A549 (cell line): ENCODE results near the gene BAG3. TPM values are rescaled to one million over a fixed set of nuclear protein-coding genes. Genes with fewer than 3 reads are reported as not detected.

Source experiments
- ATAC-seq, 2 experiments: fragments of 200-7000 bp in 1 of 2; fragments of >200 bp in 1 of 2; cut with Nextera tagmentation in 1 of 2; cut with Tn5 transposase in 1 of 2; 3 replicates each; pipeline versions ENCODE4 v1.8.0 to v1.9.1; 2018 to 2020; ENCODE audit warnings: mild to moderate bottlenecking in 1 of 2, moderate library complexity in 1 of 2
- CTCF ChIA-PET: fragments of 300-600 bp; sonication (Branson Sonifier 250); formaldehyde crosslinking; extraction: SDS; loops from one replicate; lab custom pipeline; 2021; ENCODE audit warnings: antibody characterized with exemption, inconsistent platforms; lab: Yijun Ruan, JAX
- POLR2A ChIA-PET: fragments of 350-600 bp; formaldehyde crosslinking; extraction: SDS; loops from one replicate; lab custom pipeline; 2021; ENCODE audit warnings: antibody characterized with exemption, inconsistent platforms; lab: Yijun Ruan, JAX
- DNase-seq, 2 experiments: peaks; one replicate each; pipeline versions ENCODE4 v3.0.0 to v3.0.0-alpha.2; 2011 to 2016; ENCODE audit warnings: low read depth in 1 of 2, low spot score in 1 of 2
- FAIRE-seq: peaks from 2 replicates; lab custom pipeline; 2011; peaks lifted over from hg19 to GRCh38; lab: Jason Lieb, UNC
- H3K27ac ChIP-seq, 2 experiments: fragments of >200 bp; sonication (Bioruptor Twin); formaldehyde crosslinking; 3 replicates each; pipeline ENCODE4 v1.5.1; 2016 to 2017
- H3K4me1 ChIP-seq: fragments of >200 bp; sonication (Bioruptor Twin); formaldehyde crosslinking; 3 replicates; pipeline ENCODE4 v1.6.1; 2016
- H3K4me2 ChIP-seq: fragments of >200 bp; sonication (Bioruptor Twin); formaldehyde crosslinking; 3 replicates; pipeline ENCODE4 v1.6.1; 2016
- H3K4me3 ChIP-seq: fragments of >200 bp; sonication (Bioruptor Twin); formaldehyde crosslinking; 3 replicates; pipeline ENCODE4 v1.5.1; 2016
- H3K9me3 ChIP-seq: fragments of >200 bp; sonication (Bioruptor Twin); formaldehyde crosslinking; 3 replicates; pipeline ENCODE4 v1.6.1; 2016
- BHLHE40 ChIP-seq: IDR thresholded peaks from 2 replicates; pipeline ENCODE4 v1.6.1; 2012; ENCODE audit warnings: low read depth, low read length, inconsistent platforms
- CBX2 ChIP-seq: fragments of 200-600 bp; sonication (generic); IDR thresholded peaks from 2 replicates; pipeline ENCODE4 v1.6.1; 2016; ENCODE audit warnings: low read depth, mild to moderate bottlenecking, borderline replicate concordance
- CEBPB ChIP-seq, 2 experiments: fragments of >200 bp in 1 of 2; sonication (Bioruptor Twin) in 1 of 2; formaldehyde crosslinking in 1 of 2; IDR thresholded peaks; 2 replicates each; pipeline ENCODE4 v1.6.1; 2012 to 2016
- CHD2 ChIP-seq: fragments of 150-350 bp; IDR thresholded peaks from 2 replicates; pipeline ENCODE4 v1.6.1; 2014; ENCODE audit warnings: low read length; ENCODE audit not compliant: partially characterized antibody
- EHF ChIP-seq: fragments of 250-450 bp; sonication (Bioruptor Pico); IDR thresholded peaks from 2 replicates; pipeline ENCODE4 v1.5.0; 2020; ENCODE audit warnings: mild to moderate bottlenecking
- FOSB ChIP-seq: fragments of 250-450 bp; sonication (Bioruptor Pico); IDR thresholded peaks from 2 replicates; pipeline ENCODE4 v1.5.0; 2020; ENCODE audit warnings: mild to moderate bottlenecking, moderate library complexity
- FOSL2 ChIP-seq, 2 experiments: fragments of 450-650 bp in 1 of 2; fragments of >200 bp in 1 of 2; sonication (Bioruptor Twin) in 1 of 2; formaldehyde crosslinking; IDR thresholded peaks; 2 replicates each; pipeline versions ENCODE4 v1.5.0 to v1.6.1; 2016 to 2020; ENCODE audit warnings: mild to moderate bottlenecking in 1 of 2, moderate library complexity in 1 of 2
- FOXS1 ChIP-seq: fragments of 250-450 bp; sonication (Bioruptor Pico); IDR thresholded peaks from 2 replicates; pipeline ENCODE4 v1.5.0; 2020; ENCODE audit warnings: mild to moderate bottlenecking, moderate library complexity
- HOXB13 ChIP-seq: fragments of 250-450 bp; sonication (Bioruptor Pico); IDR thresholded peaks from 2 replicates; pipeline ENCODE4 v1.5.0; 2020; ENCODE audit warnings: low read depth, mild to moderate bottlenecking, moderate library complexity
- HOXB5 ChIP-seq: fragments of 250-450 bp; sonication (Bioruptor Pico); IDR thresholded peaks from 2 replicates; pipeline ENCODE4 v1.5.0; 2020; ENCODE audit warnings: mild to moderate bottlenecking, moderate library complexity
- MAFK ChIP-seq: fragments of 450-650 bp; IDR thresholded peaks from 2 replicates; pipeline ENCODE4 v1.6.1; 2014; ENCODE audit not compliant: partially characterized antibody
- MAZ ChIP-seq: fragments of 150-350 bp; IDR thresholded peaks from 2 replicates; pipeline ENCODE4 v1.6.1; 2014; ENCODE audit warnings: antibody characterized with exemption, low read depth, low read length, borderline replicate concordance
- MYC ChIP-seq: IDR thresholded peaks from 2 replicates; pipeline ENCODE4 v1.6.1; 2012; ENCODE audit warnings: mild to moderate bottlenecking, inconsistent platforms, low read length, improper control_type of control experiment, borderline replicate concordance
- NFE2L2 ChIP-seq: fragments of 150-350 bp; conservative IDR thresholded peaks from 2 replicates; pipeline ENCODE4 v1.6.1; 2014; ENCODE audit warnings: low read length
- NPAS2 ChIP-seq: fragments of 250-450 bp; sonication (Bioruptor Pico); IDR thresholded peaks from 2 replicates; pipeline ENCODE4 v1.8.0; 2022; ENCODE audit warnings: mild to moderate bottlenecking, moderate library complexity, borderline replicate concordance
- POLR2AphosphoS2 ChIP-seq: conservative IDR thresholded peaks from 2 replicates; pipeline ENCODE4 v1.6.1; 2012; ENCODE audit warnings: low read length, improper control_type of control experiment, inconsistent platforms
- RAD21 ChIP-seq, 2 experiments: fragments of >200 bp in 1 of 2; sonication (Bioruptor Twin) in 1 of 2; formaldehyde crosslinking in 1 of 2; IDR thresholded peaks in 1 of 2; conservative IDR thresholded peaks in 1 of 2; 2 replicates in 1 of 2; 3 replicates in 1 of 2; pipeline ENCODE4 v1.6.1; 2012 to 2018; ENCODE audit warnings: inconsistent platforms in 1 of 2
- RARB ChIP-seq: fragments of 250-450 bp; sonication (Bioruptor Pico); IDR thresholded peaks from 2 replicates; pipeline ENCODE4 v1.8.0; 2021; ENCODE audit warnings: mild to moderate bottlenecking, moderate library complexity
- SREBF2 ChIP-seq: fragments of 450-650 bp; IDR thresholded peaks from 2 replicates; pipeline ENCODE4 v1.6.1; 2014; ENCODE audit warnings: mild to moderate bottlenecking, moderate library complexity
- TP53 ChIP-seq: fragments of 250-450 bp; sonication (Bioruptor Pico); IDR thresholded peaks from 2 replicates; pipeline ENCODE4 v1.5.0; 2021; ENCODE audit warnings: mild to moderate bottlenecking, moderate library complexity
- ZFP36 ChIP-seq: fragments of 450-650 bp; IDR thresholded peaks from 2 replicates; pipeline ENCODE4 v1.6.1; 2014; ENCODE audit warnings: borderline replicate concordance; ENCODE audit not compliant: partially characterized antibody
- ZNF302 ChIP-seq: fragments of 250-450 bp; sonication (Bioruptor Pico); IDR thresholded peaks from 2 replicates; pipeline ENCODE4 v1.9.0; 2021; ENCODE audit warnings: inconsistent platforms, mild to moderate bottlenecking, moderate library complexity
- WGBS: methylation state at CpG from one replicate; pipeline ENCODE4 v1.1.6; 2017; ENCODE audit errors: missing lambda C conversion rate; 5-methylcytosine and 5-hydroxymethylcytosine counted together
- polyA plus RNA-seq, 4 experiments: library from polyadenylated mRNA; depleted of rRNA in 3 of 4; stranded (reverse); fragments of >200 nt; fragmentation: RNase III in 1 of 4; extraction: RNeasy Plus Mini Kit Qiagen cat#74134 plus additional on column Dnase treatment in 1 of 4; gene quantifications; 2 replicates in 3 of 4; 3 replicates in 1 of 4; pipeline ENCODE4 v1.2.3, GENCODE V29; 2011 to 2017
- TF ChIP-seq, protein P1 (sequence below): fragments of 250-450 bp; sonication (Bioruptor Pico); IDR thresholded peaks from 2 replicates; pipeline ENCODE4 v1.5.0; 2020; ENCODE audit warnings: low read depth, mild to moderate bottlenecking, moderate library complexity
- TF ChIP-seq, protein P2 (sequence below): fragments of >200 bp; sonication (Bioruptor Twin); formaldehyde crosslinking; IDR thresholded peaks from 2 replicates; pipeline ENCODE4 v1.6.1; 2016
- TF ChIP-seq, protein P3 (sequence below): IDR thresholded peaks from 2 replicates; pipeline ENCODE4 v1.6.1; 2012
- TF ChIP-seq, protein P4 (sequence below): fragments of 200-600 bp; sonication (generic); IDR thresholded peaks from 2 replicates; pipeline ENCODE4 v1.6.1; 2016; ENCODE audit warnings: antibody characterized with exemption, mild to moderate bottlenecking, moderate library complexity

BAG3 gene
- polyA plus RNA-seq, 2 of the 4 experiments (the other 2 are of a cell fraction): 10.7 to 58.4 TPM

DNA sequence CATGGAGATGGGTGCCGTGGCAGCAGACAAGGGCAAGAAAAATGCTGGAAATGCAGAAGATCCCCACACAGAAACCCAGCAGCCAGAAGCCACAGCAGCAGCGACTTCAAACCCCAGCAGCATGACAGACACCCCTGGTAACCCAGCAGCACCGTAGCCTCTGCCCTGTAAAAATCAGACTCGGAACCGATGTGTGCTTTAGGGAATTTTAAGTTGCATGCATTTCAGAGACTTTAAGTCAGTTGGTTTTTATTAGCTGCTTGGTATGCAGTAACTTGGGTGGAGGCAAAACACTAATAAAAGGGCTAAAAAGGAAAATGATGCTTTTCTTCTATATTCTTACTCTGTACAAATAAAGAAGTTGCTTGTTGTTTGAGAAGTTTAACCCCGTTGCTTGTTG is 25.9 kb downstream of the BAG3 start (continued):
- TF ChIP-seq, protein P1, sequence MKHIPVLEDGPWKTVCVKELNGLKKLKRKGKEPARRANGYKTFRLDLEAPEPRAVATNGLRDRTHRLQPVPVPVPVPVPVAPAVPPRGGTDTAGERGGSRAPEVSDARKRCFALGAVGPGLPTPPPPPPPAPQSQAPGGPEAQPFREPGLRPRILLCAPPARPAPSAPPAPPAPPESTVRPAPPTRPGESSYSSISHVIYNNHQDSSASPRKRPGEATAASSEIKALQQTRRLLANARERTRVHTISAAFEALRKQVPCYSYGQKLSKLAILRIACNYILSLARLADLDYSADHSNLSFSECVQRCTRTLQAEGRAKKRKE (CRISPR knock-in tag): no peak

DNA sequence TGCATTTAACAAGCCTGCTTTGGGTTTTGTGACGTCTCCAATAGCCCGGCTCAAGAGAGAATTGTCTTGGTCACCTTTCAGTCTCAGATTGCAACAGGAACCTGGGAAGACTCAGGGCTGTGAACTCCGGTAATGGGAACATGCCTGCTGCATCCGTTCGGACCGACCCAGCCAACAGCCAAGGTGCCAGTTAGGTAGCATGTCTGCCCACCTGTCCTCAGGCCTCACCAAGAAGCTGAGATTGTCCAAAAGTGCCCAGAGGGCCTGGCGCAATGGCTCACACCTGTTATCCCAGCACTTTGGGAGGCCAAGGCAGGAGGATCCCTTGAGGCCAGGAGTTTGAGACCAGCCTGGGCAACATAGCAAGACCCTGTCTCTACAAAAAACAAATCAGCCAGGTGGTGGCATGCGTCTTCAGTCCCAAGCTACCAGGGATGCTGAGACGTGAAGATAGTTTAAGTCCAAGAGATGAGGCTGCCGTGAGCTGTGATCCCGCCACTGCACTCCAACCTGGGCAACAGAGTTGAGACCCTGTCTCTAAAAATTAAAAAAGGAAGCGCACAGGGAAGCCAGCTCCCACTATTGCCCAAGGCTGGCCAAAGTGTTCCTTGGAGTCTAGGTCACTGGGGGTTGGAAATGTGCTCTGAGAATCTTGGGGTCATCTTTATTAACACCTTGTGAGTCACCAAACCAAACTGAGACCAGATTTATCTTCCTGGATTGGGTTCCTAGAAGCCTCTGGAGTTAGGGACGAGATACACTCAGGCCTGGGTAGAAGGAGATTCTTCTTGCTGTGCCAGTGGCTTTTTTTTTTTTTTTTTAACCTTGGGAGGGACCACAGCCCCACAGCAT is 26.9 kb downstream of the BAG3 start:
- no peak for TF ChIP-seq HOXB5
- no peak for TF ChIP-seq MYC
- no peak for TF ChIP-seq RAD21 (conservative IDR thresholded peaks at IDR 0.05 in 1 of 2, IDR thresholded peaks at IDR 0.05 in 1 of 2)
- no peak for TF ChIP-seq TP53 (CRISPR knock-in tag)
- no peak for TF ChIP-seq HOXB13 (CRISPR knock-in tag)
- no peak for TF ChIP-seq NFE2L2
- TF ChIP-seq ZNF302 (CRISPR knock-in tag): no peak
- no peak for TF ChIP-seq MAZ
- no peak for TF ChIP-seq POLR2AphosphoS2
- TF ChIP-seq BHLHE40: no peak
- no peak for TF ChIP-seq FOXS1 (CRISPR knock-in tag)
- Histone ChIP-seq H3K4me2 (peak overlapping the region; percentile 82), H3K9me3 (no peaks in the 10 kb centered on the region), H3K4me1 (peaks cover 74% of the 10 kb centered on the region), H3K27ac (peak overlapping the region; percentile 88 to 93), H3K4me3 (no peak overlapping the region)
- FAIRE-seq (no peak), ATAC-seq (no peak), DNase-seq (no peak)
- CTCF ChIA-PET: interaction anchor here (1.2 to 3.2 kb wide), 5 partner anchors 9 to 181 kb away, joined by 3 to 21 read pairs (median 7); no protein-coding TSS in a partner anchor
- POLR2A ChIA-PET: no interaction called here
- WGBS: 88% methylated on average over 13 of the region's 13 CpGs

DNA sequence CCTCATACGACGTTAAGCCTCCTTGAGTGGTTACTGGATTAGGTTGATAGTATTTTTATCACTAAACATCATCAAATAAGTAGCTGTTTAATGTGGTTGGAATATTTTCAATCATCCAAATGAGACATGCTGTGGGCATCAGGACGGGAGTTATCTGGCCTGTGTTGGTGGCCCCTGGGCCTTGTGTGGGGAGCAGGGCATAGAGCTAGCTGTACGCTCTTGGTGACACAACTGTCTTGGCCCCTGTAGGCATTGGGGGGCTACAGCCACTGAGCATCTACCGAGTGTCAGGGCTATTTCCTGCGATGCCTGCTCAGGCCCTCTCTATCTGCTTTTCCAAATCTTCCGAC is 28.3 kb downstream of the BAG3 start:
- Histone ChIP-seq H3K4me3 (no peak overlapping the region), H3K27ac (peak overlapping the region; percentile 88 to 93), H3K9me3 (no peaks in the 10 kb centered on the region)
- DNase-seq (no peak), FAIRE-seq (no peak)
- ChIA-PET CTCF (interaction anchor here (0.9 to 2.1 kb wide), 6 partner anchors 8 to 480 kb away, joined by 3 to 7 read pairs (median 4); no protein-coding TSS in a partner anchor), POLR2A (interaction anchor here (1.8 to 2.7 kb wide), 3 partner anchors 12 to 46 kb away, joined by 6 to 17 read pairs (median 11); partner anchors contain the start of genes BAG3 and INPP5F)
- WGBS: 93% methylated on average over 7 of the region's 7 CpGs
- TF ChIP-seq HOXB5: no peak
- TF ChIP-seq NPAS2 (CRISPR knock-in tag): no peak
- no peak for TF ChIP-seq ZNF302 (CRISPR knock-in tag)
- no peak for TF ChIP-seq FOXS1 (CRISPR knock-in tag)
- TF ChIP-seq SREBF2: no peak
- no peak for TF ChIP-seq FOSL2 (IDR thresholded peaks at IDR 0.05)
- no peak for TF ChIP-seq FOSL2 (CRISPR knock-in tag; IDR thresholded peaks at IDR 0.05)
- no peak for TF ChIP-seq CBX2
- no peak for TF ChIP-seq CEBPB (IDR thresholded peaks at IDR 0.05)
- no peak for TF ChIP-seq CHD2
- TF ChIP-seq, protein P2, sequence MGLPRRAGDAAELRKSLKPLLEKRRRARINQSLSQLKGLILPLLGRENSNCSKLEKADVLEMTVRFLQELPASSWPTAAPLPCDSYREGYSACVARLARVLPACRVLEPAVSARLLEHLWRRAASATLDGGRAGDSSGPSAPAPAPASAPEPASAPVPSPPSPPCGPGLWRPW: no peak
- TF ChIP-seq MAZ: no peak
- TF ChIP-seq, protein P3, sequence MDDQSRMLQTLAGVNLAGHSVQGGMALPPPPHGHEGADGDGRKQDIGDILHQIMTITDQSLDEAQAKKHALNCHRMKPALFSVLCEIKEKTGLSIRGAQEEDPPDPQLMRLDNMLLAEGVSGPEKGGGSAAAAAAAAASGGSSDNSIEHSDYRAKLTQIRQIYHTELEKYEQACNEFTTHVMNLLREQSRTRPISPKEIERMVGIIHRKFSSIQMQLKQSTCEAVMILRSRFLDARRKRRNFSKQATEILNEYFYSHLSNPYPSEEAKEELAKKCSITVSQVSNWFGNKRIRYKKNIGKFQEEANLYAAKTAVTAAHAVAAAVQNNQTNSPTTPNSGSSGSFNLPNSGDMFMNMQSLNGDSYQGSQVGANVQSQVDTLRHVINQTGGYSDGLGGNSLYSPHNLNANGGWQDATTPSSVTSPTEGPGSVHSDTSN: no peak
- no peak for TF ChIP-seq RARB (CRISPR knock-in tag)
- TF ChIP-seq FOSB (CRISPR knock-in tag): no peak
- TF ChIP-seq MAFK: no peak
- TF ChIP-seq POLR2AphosphoS2: no peak
- TF ChIP-seq, protein P4, sequence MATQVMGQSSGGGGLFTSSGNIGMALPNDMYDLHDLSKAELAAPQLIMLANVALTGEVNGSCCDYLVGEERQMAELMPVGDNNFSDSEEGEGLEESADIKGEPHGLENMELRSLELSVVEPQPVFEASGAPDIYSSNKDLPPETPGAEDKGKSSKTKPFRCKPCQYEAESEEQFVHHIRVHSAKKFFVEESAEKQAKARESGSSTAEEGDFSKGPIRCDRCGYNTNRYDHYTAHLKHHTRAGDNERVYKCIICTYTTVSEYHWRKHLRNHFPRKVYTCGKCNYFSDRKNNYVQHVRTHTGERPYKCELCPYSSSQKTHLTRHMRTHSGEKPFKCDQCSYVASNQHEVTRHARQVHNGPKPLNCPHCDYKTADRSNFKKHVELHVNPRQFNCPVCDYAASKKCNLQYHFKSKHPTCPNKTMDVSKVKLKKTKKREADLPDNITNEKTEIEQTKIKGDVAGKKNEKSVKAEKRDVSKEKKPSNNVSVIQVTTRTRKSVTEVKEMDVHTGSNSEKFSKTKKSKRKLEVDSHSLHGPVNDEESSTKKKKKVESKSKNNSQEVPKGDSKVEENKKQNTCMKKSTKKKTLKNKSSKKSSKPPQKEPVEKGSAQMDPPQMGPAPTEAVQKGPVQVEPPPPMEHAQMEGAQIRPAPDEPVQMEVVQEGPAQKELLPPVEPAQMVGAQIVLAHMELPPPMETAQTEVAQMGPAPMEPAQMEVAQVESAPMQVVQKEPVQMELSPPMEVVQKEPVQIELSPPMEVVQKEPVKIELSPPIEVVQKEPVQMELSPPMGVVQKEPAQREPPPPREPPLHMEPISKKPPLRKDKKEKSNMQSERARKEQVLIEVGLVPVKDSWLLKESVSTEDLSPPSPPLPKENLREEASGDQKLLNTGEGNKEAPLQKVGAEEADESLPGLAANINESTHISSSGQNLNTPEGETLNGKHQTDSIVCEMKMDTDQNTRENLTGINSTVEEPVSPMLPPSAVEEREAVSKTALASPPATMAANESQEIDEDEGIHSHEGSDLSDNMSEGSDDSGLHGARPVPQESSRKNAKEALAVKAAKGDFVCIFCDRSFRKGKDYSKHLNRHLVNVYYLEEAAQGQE: no peak
- TF ChIP-seq EHF: no peak
- TF ChIP-seq RAD21 (conservative IDR thresholded peaks at IDR 0.05 in 1 of 2, IDR thresholded peaks at IDR 0.05 in 1 of 2): no peak
- TF ChIP-seq ZFP36: no peak
- TF ChIP-seq, all 56 proteins: peak for 0
- H3K4me1 ChIP-seq: peaks cover 74% of the 10 kb centered on the region
- H3K4me2 ChIP-seq: peak overlapping the region; percentile 82
- no peak for ATAC-seq
